Gastrocnemius medialis (tissue), 4 donors: ENCODE measurements around the gene CT47C1. TPM values are rescaled to one million over a fixed set of nuclear protein-coding genes. Genes with fewer than 3 reads are reported as not detected.

ENCODE experiments used
- ATAC-seq, 2 donors: fragments of 150-250 bp; one replicate each; pipeline ENCODE4 v1.9.1; 2016
- DNase-seq, 2 donors: peaks; one replicate each; pipeline ENCODE4 v3.0.0-alpha.2; 2019
- H3K27ac ChIP-seq, 4 donors: fragments of 200-600 bp; sonication (generic); 1 replicate in 1 of 4; 2 replicates in 3 of 4; pipeline ENCODE4 v1.5.1; 2016 to 2018; ENCODE audit warnings: mild to moderate bottlenecking in 2 of 4, moderate library complexity in 1 of 4
- H3K27me3 ChIP-seq, 3 donors: fragments of 200-600 bp; sonication (generic) in 2 of 3; 1 replicate in 1 of 3; 2 replicates in 2 of 3; pipeline versions ENCODE4 v1.5.1 to v1.6.0; 2016 to 2019; ENCODE audit warnings: mild to moderate bottlenecking in 1 of 3, moderate library complexity in 1 of 3
- H3K36me3 ChIP-seq, 2 donors: fragments of 200-600 bp; sonication (generic) in 1 of 2; one replicate each; pipeline ENCODE4 v1.5.1; 2017 to 2018
- H3K4me1 ChIP-seq, 2 donors: fragments of 200-600 bp; sonication (generic) in 1 of 2; one replicate each; pipeline ENCODE4 v1.5.1; 2016 to 2017; ENCODE audit warnings: mild to moderate bottlenecking in 2 of 2
- H3K4me3 ChIP-seq, 4 donors: fragments of 200-600 bp; sonication (generic) in 3 of 4; 1 replicate in 1 of 4; 2 replicates in 3 of 4; pipeline ENCODE4 v1.5.1; 2016 to 2019; ENCODE audit warnings: mild to moderate bottlenecking in 2 of 4
- H3K9me3 ChIP-seq, 3 donors: fragments of 200-600 bp; sonication (generic) in 2 of 3; 1 replicate in 1 of 3; 2 replicates in 2 of 3; pipeline ENCODE4 v1.5.1; 2016 to 2019
- POLR2A ChIP-seq, 2 donors: fragments of 450-650 bp; IDR thresholded peaks; one replicate each; pipeline ENCODE4 v1.6.1; 2017; ENCODE audit warnings: antibody characterized with exemption in 2 of 2, mild to moderate bottlenecking in 2 of 2, moderate library complexity in 2 of 2
- in situ Hi-C, 4 donors: fragments of 200-750 bp; cut with MboI; loops; one replicate each; pipeline versions ENCODE4 v1.15.0 to v1.8.0; 2017; ENCODE audit warnings: low sequenced_read_pairs in 4 of 4
- intact Hi-C: fragments of 100-400 bp; cut with DNase I; formaldehyde crosslinking; loops from one replicate; pipeline ENCODE4 v1.15.1; 2023; ENCODE audit warnings: low total_unique reads
- total RNA-seq, 4 donors: library from RNA; depleted of rRNA; stranded (reverse); fragments of >200 nt; gene quantifications; one replicate each; pipeline versions ENCODE4 v1.1.0 to v1.2.3, GENCODE V29; 2016
- TF ChIP-seq, protein P1 (sequence below), 5 experiments: fragments of 450-650 bp in 3 of 5; fragments of 200-600 bp in 2 of 5; sonication (generic) in 2 of 5; IDR thresholded peaks in 4 of 5; conservative IDR thresholded peaks in 1 of 5; 1 replicate in 4 of 5; 2 replicates in 1 of 5; pipeline ENCODE4 v1.5.1; 2016 to 2019; ENCODE audit warnings: antibody characterized with exemption in 5 of 5, mild to moderate bottlenecking in 3 of 5, moderate library complexity in 3 of 5

CT47C1 gene
- total RNA-seq, 4 donors from 2014 or later = not detected

- Histone ChIP-seq H3K36me3 (no peaks in the 10 kb centered on the region), H3K4me1 (no peaks in the 10 kb centered on the region), H3K4me3 (no peak overlapping the region), H3K27ac (no peak overlapping the region), H3K9me3 (no peaks in the 10 kb centered on the region), H3K27me3 (no peaks in the 10 kb centered on the region)
- no peak for DNase-seq
- no peak for TF ChIP-seq POLR2A (IDR thresholded peaks at IDR 0.05)
- TF ChIP-seq, protein P1, sequence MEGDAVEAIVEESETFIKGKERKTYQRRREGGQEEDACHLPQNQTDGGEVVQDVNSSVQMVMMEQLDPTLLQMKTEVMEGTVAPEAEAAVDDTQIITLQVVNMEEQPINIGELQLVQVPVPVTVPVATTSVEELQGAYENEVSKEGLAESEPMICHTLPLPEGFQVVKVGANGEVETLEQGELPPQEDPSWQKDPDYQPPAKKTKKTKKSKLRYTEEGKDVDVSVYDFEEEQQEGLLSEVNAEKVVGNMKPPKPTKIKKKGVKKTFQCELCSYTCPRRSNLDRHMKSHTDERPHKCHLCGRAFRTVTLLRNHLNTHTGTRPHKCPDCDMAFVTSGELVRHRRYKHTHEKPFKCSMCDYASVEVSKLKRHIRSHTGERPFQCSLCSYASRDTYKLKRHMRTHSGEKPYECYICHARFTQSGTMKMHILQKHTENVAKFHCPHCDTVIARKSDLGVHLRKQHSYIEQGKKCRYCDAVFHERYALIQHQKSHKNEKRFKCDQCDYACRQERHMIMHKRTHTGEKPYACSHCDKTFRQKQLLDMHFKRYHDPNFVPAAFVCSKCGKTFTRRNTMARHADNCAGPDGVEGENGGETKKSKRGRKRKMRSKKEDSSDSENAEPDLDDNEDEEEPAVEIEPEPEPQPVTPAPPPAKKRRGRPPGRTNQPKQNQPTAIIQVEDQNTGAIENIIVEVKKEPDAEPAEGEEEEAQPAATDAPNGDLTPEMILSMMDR (IDR thresholded peaks at IDR 0.05 in 4 of 5, conservative IDR thresholded peaks at IDR 0.05 in 1 of 5) = no peak
- no peak for ATAC-seq
- in situ Hi-C loops = no loop called here
- intact Hi-C loops = no loop called here
Observed at GRCh38 chrX:119075270-119076025, 2.7 kb downstream of the CT47C1 start.

GRCh38 chrX:119082278-119082677 lies 9.5 kb downstream of the CT47C1 start:
- intact Hi-C loops (no loop called here), in situ Hi-C loops (no loop called here)
- DNase-seq = no peak
- Histone ChIP-seq H3K36me3 (no peaks in the 10 kb centered on the region), H3K4me3 (no peak overlapping the region), H3K4me1 (no peaks in the 10 kb centered on the region), H3K27ac (no peak overlapping the region), H3K9me3 (no peaks in the 10 kb centered on the region), H3K27me3 (no peaks in the 10 kb centered on the region)
- TF ChIP-seq, protein P1 (IDR thresholded peaks at IDR 0.05 in 4 of 5, conservative IDR thresholded peaks at IDR 0.05 in 1 of 5) = no peak
- no peak for TF ChIP-seq POLR2A (IDR thresholded peaks at IDR 0.05)
- no peak for ATAC-seq

- no peak for ATAC-seq
- Histone ChIP-seq H3K4me1 (no peaks in the 10 kb centered on the region), H3K9me3 (no peaks in the 10 kb centered on the region), H3K27me3 (no peaks in the 10 kb centered on the region), H3K36me3 (no peaks in the 10 kb centered on the region), H3K4me3 (no peak overlapping the region), H3K27ac (no peak overlapping the region)
- DNase-seq = no peak
- in situ Hi-C loops (no loop called here), intact Hi-C loops (no loop called here)
- TF ChIP-seq POLR2A (IDR thresholded peaks at IDR 0.05) = no peak
- TF ChIP-seq, protein P1 (IDR thresholded peaks at IDR 0.05 in 4 of 5, conservative IDR thresholded peaks at IDR 0.05 in 1 of 5) = no peak
Observed at GRCh38 chrX:119084766-119085165, 12.0 kb downstream of the CT47C1 start.

GRCh38 chrX:119087121-119087520 lies 14.3 kb downstream of the CT47C1 start:
- no peaks in the 10 kb centered on the region for H3K27me3 ChIP-seq
- H3K4me1 ChIP-seq = no peaks in the 10 kb centered on the region
- H3K36me3 ChIP-seq = no peaks in the 10 kb centered on the region
- ATAC-seq (no peak), DNase-seq (no peak)
- intact Hi-C loops = no loop called here
- TF ChIP-seq POLR2A (IDR thresholded peaks at IDR 0.05) = no peak
- TF ChIP-seq, protein P1 (IDR thresholded peaks at IDR 0.05 in 4 of 5, conservative IDR thresholded peaks at IDR 0.05 in 1 of 5) = no peak
- H3K27ac ChIP-seq = no peak overlapping the region
- no peaks in the 10 kb centered on the region for H3K9me3 ChIP-seq
- H3K4me3 ChIP-seq = no peak overlapping the region
- in situ Hi-C loops = no loop called here
